ENCODE measurements around the gene PXDN.
"Not testable (repeated sequence)": the region's sequence is repeated elsewhere in the genome, so short reads cannot be mapped to it uniquely, and the experiment has no call there.

The PXDN gene

DNA sequence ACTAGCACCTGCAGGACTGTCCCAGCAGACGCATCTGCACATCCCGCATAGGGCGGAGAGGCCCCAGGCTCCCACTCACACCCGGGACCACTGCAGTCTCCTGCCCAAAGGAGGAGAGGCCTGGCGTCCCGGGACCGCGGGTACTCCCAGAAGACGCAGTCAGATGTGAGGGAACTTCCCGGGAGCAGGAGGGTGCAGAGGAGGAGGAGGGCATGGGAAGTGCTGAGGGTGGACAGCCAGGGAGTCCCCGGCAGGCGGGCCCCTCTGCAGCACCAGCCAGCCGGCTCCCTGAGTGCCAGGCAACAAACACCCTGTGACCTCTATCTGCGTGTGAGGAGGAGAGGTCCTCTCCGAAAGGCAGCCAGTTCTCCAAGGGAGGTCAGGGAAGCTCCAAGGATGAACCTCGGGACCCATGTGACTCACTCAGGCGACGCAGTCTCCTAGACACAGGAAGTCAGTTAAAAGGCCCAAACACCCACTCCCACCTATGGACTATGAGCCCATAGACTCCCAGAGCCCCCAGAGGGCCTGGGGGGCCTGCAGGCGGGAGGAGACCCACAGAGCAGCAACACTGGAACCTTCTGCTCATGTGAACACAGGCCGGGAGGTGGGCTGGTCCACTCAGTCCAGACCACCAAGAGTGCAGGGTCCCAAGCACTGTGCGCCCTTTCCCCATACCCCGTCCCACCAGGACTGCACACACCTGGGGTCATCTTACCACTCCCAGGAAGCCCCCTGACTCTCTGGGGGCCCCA, 4.2 kb downstream of the PXDN start:
- no peak for DNase-seq (ENCODE audit: low read depth)

DNA sequence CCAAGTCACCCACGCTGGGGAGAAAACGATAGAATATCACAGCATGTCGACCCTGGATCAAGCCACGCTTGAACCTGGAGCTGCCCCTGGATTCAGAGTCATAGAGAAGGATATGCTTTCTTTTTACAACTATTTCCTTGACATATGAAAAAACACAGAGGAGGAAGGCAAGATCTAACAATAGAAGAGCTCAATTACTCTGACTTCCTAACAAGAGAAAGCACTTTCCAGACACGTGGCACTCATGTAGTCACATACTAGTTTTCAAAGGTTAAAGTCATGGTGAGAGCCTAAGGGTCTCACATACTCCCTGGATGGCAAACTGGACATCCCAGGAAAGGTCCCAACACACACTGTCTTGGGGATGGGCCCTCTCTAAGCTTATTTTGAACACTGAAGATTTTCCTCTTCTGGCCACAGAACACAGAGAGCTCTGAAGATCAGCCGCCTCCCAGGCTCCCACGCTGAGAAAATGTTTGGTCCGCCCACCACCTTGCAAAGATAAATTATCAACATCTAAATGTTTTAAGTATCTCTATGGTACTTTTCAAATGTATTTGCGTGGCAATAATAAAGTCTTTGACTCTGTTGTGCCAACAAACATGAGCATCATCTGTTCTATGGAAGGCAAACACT, 4.9 kb downstream of the PXDN start:
- no peak for DNase-seq (ENCODE audit: low read depth)

DNA sequence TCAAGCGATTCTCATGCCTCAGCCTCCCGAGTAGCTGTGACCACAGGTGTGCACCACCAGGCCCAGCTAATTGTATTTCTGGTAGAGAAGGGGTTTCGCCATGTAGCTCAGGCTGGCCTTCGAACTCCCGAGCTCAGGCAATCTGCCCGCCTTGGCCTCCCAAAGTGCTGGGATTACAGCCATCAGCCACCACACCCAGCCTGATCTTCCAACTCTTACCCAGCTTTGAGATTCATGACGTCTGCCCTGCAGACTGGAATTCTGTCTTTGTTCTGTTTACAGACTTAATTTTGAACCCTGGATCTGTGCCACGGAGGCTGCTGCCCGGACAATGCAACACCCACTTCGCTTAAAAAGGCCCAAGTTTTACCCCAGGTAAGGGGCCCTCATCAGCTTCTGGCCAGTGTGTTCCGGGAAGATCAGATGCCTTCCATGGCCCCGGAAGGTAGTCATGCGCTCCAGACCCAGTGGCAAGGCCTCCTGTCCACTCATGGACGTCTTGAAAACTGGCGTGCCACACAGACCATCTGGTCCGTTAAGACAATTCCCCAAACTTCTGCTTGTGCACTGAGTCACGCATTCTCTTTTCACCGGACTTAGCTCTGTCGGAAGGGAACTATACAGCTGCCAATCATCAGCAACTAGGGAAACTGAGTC, 5.5 kb downstream of the PXDN start:
- DNase-seq (ENCODE audit: low read depth), result no peak

DNA sequence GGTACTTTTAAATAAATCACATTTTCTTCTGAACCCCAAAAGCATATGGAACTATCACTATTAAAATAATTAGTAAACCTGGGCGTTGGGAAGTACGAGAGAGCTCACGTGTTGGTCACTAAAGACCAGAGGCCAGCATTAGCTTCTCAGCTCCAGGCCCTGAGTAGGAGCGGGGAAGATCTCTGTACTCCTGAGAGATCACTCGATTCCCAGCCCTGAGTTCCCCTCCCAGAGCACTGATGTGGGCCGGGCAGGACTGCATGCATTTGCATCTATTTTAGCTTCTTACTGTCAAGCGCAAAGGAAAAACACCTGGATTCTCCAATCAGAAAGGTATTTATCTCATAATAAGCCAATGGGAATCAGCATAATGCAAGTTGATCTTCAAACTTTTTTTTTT, 6.2 kb downstream of the PXDN start:
- DNase-seq (ENCODE audit: low read depth), result no peak

DNA sequence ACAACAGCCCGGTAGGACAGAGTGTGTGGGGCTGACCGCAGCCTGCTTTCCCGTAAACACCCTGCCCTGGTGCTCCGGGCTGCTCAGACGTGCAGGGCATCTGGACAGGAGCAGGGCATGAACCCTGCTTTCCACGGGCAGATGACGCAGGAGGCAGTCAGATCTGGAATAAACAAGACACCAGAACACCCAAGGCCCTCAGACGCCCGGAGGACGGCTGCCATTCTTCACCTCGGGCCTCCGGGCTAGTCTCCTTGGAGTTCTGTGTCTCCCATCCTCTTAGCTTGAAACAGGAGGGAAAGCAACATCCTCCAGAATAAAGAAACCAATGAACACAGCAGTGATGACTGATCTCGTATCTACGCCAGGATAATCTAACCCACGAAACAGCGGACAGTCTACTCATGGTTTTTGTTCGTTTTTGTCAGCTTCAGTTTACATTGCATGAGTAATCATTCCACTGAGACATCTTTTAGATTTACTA, 7.3 kb downstream of the PXDN start:
- no peak for DNase-seq (ENCODE audit: low read depth)

DNA sequence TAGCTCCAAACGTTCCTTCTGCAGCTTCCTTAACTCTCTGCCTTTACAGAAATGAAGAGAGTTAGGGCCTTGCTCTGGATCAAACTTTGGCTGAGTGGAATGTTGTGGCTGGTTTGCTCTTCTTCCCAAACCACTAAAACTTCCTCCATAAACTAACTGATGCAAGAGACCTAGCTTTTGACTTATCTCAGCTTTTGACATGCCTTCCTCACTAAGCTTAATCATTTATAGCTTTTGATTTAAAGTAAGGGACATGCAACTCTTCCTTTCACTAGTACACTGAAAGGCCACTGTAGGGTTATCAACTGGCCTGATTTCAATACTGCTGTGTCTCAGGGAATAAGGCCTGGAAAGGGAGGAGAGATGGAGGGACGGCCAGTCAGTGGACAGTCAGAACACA, 8.3 kb downstream of the PXDN start:
- DNase-seq (ENCODE audit: low read depth), result no peak

DNA sequence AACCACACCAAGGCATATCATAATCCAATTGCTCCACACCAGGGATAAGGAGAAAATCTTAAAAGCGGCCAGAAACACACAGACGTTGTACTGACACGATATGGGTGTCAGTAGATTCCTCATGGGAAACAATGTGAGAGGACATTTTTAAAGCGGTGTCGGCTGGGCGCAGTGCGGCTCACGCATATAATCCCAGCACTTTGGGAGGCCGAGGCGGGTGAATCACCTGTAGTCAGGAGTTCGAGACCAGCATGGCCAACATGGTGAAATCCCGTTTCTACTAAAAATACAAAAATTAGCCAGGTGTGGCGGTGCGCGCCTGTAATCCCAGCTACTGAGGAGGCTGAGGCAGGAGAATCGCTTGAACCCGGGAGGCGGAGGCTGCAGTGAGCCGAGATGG, 11.0 kb downstream of the PXDN start:
- DNase-seq (ENCODE audit: low read depth), result not testable (repeated sequence)

GRCh38 chr2:1731963-1732768, 12.1 kb downstream of the PXDN start:
- DNase-seq (ENCODE audit: low read depth), result no peak

GRCh38 chr2:1731447-1731962, 12.8 kb downstream of the PXDN start:
- no peak for DNase-seq (ENCODE audit: low read depth)

DNA sequence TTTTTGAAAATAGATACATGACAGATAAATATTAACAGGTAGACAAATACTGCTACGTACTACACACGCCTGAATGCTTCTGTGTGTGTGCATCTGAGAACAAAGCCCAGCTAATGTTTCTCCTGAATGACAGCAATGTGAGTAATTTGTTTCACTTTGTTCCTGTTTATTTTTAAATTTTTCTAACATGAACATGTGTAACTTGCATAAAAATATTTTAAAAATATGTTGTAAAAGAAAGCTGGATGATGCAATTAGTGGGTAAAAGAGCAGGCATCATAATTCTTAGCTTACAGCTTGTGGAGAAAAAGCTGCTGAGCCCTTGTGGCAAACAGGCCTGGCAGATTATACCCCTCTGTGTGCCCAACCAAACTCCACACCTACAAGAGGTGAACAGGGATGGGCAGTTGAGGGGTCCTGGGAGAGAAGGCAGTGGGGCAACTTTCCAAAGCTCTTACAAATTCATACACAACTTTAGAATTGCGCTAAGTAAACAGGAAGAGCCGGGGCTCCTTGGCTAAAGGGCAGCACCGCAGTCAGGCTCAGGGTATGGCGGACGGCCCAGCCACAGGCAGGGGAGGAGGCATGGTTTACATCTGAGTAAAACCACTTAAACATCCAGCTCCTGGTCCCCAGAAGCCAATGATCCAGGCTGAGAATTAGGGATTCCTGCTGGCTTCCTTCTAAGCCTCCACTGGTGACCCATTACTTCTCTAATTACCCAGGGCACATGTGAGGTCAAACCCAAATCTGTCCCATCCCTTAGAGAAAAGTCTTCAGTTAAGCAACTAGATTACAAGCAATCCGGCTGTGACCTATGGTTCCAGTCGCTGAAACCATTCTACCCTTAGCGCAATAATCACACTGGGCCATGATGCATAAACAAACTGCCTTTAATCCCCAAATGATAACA, 14.0 kb downstream of the PXDN start:
- no peak for DNase-seq (ENCODE audit: low read depth)

- no peak for DNase-seq (ENCODE audit: low read depth)
Observed at GRCh38 chr2:1729242-1729641, 15.1 kb downstream of the PXDN start.

DNA sequence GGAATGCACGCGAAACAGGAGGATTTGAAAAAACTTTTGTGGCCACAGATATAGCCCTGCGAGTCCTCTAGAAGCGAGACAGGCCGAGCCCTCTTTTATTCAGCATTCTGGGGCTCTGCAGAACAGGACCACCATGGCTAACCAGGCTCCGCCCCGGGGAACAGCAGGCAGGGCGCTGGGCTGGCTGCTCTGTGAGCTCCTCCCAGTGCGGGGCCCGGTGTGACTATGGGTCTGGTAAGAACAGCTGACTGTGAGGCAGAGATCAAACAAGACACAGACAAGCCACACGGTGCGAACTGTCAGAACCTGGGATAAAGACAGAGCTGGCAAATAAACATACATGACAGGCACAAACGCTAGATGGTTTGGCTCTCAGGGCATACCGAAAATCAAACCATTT, 15.5 kb downstream of the PXDN start:
- DNase-seq (ENCODE audit: low read depth), result no peak

DNA sequence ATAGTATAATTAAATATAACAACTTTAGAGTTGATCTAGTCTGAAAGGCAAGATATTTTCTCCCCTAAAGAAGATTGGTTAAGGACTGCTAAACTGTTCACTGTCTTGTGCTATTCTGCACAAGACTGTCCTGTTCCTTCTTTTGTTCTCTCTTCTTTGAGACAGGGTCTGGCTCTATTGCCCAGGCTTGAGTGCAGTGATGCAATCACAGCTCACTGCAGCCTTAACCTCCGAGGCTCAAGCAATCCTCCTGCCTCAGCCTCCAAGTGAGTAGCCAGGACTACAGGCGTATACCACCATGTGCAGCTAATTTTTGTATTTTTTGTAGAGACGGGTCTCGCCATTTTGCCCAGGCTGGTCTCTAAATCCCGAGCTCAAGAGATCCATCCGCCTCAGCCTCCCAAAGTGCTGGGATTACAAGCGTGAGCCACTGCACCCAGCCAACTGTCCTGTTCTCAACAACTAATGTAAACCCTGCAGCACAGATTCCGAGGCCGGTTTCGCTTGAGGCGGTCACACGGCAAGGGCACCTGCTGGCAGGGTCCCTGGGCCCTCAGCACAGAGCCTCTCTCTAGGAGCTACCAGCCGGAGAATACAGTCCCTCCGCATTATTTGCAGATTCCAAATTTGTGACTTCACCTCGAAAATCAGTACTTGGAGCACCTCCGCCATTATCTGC, 16.4 kb downstream of the PXDN start:
- DNase-seq (ENCODE audit: low read depth), result no peak

- no peak for DNase-seq (ENCODE audit: low read depth)
Observed at GRCh38 chr2:1727101-1727771, 17.1 kb downstream of the PXDN start.

- DNase-seq (ENCODE audit: low read depth), result no peak
Observed at GRCh38 chr2:1726558-1726957, 17.8 kb downstream of the PXDN start.

DNA sequence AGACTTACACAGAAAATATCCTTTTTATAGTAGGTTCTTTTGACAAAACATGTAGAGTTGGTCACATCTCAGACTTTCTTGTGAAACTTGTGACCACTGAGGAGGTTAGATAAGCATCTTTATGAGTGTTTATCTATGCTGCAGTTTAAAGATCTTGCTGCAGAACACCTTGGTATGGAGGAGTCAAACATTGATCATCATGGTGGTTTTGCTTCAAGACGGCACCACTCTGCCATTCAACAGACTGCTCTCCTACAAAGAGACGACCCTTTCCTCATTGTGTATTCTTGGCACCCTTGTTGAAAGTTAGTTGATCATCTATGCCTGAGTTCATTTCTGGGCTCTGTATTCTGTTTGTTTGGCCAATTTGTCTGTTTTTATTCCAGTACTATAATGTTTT, 20.0 kb downstream of the PXDN start:
- DNase-seq (ENCODE audit: low read depth), result not testable (repeated sequence)

GRCh38 chr2:1723397-1724042, 20.8 kb downstream of the PXDN start:
- no peak for DNase-seq (ENCODE audit: low read depth)

DNA sequence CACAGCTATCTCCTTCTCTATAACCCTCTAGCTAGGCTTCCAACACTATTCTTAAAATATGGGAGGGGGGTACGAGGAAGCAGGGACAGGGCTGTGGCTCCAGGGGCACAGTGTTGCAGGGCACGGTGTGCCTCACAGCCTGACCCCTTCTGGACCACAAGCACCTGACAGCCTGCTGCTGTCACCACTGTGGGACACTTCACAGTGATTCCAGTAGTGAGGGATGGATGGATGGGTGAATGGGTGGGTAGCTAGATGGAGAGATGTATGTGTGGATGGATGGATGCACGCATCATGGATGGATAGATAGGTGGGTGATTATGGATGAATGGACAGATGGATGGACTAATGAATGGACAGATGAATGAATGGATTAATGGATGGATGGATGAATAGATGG, 21.6 kb downstream of the PXDN start:
- DNase-seq (ENCODE audit: low read depth), result no peak
